Suprapubic skin (tissue), 4 donors: ENCODE results near the gene TMEM88. TPM values are rescaled to one million over a fixed set of nuclear protein-coding genes. Genes with fewer than 3 reads are reported as not detected.

Experiments used
- DNase-seq, 2 donors: peaks; one replicate each; pipeline ENCODE4 v3.0.0-alpha.2; 2019; ENCODE audit warnings: low spot score in 2 of 2
- H3K27ac ChIP-seq: fragments of 200-600 bp; sonication (generic); one replicate; pipeline ENCODE4 v1.5.1; 2019
- H3K27me3 ChIP-seq: fragments of 200-600 bp; sonication (generic); one replicate; pipeline ENCODE4 v1.5.1; 2019
- H3K36me3 ChIP-seq: fragments of 200-600 bp; sonication (generic); one replicate; pipeline ENCODE4 v1.5.1; 2019
- H3K4me1 ChIP-seq: fragments of 200-600 bp; sonication (generic); one replicate; pipeline ENCODE4 v1.5.1; 2019
- H3K4me3 ChIP-seq: fragments of 200-600 bp; sonication (generic); one replicate; pipeline ENCODE4 v1.5.1; 2019; ENCODE audit warnings: mild to moderate bottlenecking
- H3K9me3 ChIP-seq: fragments of 200-600 bp; sonication (generic); one replicate; pipeline ENCODE4 v1.5.1; 2019
- EP300 ChIP-seq: sonication (generic); formaldehyde crosslinking; IDR thresholded peaks from one replicate; pipeline ENCODE4 v1.6.1; 2017; ENCODE audit warnings: antibody characterized with exemption
- POLR2A ChIP-seq, 2 donors: fragments of 450-650 bp; IDR thresholded peaks; one replicate each; pipeline ENCODE4 v1.6.1; 2017; ENCODE audit warnings: antibody characterized with exemption in 2 of 2, mild to moderate bottlenecking in 2 of 2, moderate library complexity in 2 of 2
- POLR2AphosphoS5 ChIP-seq, 3 donors: sonication (generic); formaldehyde crosslinking; IDR thresholded peaks; one replicate each; pipeline ENCODE4 v1.6.1; 2017; ENCODE audit warnings: antibody characterized with exemption in 3 of 3
- WGBS: methylation state at CpG from one replicate; pipeline ENCODE4 v1.1.5; 2018; 5-methylcytosine and 5-hydroxymethylcytosine counted together
- total RNA-seq, 4 donors: library from RNA; depleted of rRNA; stranded (reverse); fragments of >200 nt; gene quantifications; one replicate each; pipeline ENCODE4 v1.1.0, GENCODE V29; 2016
- TF ChIP-seq, protein P1 (sequence below), 2 donors: fragments of 200-600 bp in 1 of 2; fragments of 450-650 bp in 1 of 2; sonication (generic) in 1 of 2; IDR thresholded peaks; one replicate each; pipeline ENCODE4 v1.5.1; 2016 to 2019; ENCODE audit warnings: antibody characterized with exemption in 2 of 2, mild to moderate bottlenecking in 1 of 2, moderate library complexity in 1 of 2

TMEM88 gene
- total RNA-seq, 4 donors from 2014 or later, result 4.2 to 7.6 (median 5.1) TPM

DNA sequence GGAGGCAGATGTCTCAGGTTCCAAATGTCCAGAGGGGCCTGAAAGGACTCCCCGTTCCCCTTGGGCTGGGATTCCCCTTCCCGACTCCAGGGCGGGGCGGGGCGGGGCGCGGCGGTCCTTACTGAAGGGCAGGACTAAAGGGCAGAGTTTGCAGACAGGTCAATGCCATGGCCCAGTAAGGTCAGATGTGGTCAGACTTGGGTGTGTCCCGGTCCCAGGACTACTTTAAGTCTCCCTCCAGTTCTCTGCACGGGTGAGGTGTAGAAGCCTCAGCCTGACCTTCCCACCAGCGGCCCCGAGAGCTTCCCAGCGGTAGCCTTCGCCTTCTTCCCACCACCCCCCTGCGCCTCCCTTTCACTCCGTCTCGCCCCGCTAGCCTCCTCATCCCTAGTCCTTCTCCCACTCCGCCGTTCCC, 20.3 kb upstream of the TMEM88 start:
- WGBS, result 0% methylated on average over 3 of the region's 20 CpGs

DNA sequence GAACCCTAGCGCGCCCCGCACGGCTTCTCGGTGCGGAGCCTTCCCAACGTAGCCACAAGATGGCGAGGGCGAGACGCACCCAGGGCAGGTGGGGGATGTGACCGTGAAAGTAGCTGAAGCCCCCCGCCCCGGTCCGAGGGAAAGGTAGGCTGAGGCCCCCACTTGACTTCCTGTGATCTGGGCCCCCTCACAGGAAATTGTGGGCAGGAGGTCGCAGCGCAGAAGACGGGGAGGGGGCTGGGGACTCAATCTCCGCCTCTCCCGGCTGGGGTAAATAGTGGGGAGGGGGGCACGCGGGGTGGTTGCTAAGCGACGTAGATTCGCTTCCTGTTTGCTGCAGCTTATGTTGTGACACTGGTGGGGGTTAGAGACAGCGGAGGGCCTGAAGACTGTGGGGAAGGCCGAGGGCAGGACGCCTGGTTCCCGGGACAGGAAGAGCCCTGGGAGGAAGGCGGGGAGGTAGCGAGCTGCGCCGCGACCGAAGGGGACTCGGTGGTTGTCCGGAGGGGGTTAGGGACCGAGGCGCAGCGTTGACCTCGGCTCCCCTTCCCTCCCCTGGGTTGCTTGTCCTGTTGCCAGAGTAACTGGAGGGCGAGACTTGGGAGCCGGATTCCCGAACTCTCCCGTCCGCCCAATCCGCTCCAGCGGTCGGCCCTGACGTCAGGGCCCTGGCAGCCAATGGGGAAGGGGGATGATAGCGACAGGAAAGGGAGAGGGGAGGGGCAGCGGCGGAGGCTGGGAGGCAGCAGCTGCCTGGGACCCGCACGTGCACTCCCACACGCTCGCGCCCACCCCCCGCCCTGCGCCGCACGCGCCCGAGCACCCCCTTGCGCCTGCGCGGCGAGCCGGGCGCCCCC, 19.7 kb upstream of the TMEM88 start:
- Histone ChIP-seq H3K27me3 (no peaks in the 10 kb centered on the region), H3K4me1 (peaks cover 52% of the 10 kb centered on the region), H3K4me3 (peak overlapping the region; percentile 65), H3K9me3 (no peaks in the 10 kb centered on the region), H3K36me3 (no peaks in the 10 kb centered on the region), H3K27ac (peak overlapping the region; percentile 98)
- 5% methylated on average over 10 of the region's 69 CpGs for WGBS
- peak; percentile 99 for DNase-seq
- TF ChIP-seq POLR2AphosphoS5 (IDR thresholded peaks at IDR 0.05) (peak; percentile 27 to 79 (median 74)), POLR2A (IDR thresholded peaks at IDR 0.05) (peak in 1 of 2 donors; percentile 79), EP300 (no peak)
- TF ChIP-seq, protein P1, sequence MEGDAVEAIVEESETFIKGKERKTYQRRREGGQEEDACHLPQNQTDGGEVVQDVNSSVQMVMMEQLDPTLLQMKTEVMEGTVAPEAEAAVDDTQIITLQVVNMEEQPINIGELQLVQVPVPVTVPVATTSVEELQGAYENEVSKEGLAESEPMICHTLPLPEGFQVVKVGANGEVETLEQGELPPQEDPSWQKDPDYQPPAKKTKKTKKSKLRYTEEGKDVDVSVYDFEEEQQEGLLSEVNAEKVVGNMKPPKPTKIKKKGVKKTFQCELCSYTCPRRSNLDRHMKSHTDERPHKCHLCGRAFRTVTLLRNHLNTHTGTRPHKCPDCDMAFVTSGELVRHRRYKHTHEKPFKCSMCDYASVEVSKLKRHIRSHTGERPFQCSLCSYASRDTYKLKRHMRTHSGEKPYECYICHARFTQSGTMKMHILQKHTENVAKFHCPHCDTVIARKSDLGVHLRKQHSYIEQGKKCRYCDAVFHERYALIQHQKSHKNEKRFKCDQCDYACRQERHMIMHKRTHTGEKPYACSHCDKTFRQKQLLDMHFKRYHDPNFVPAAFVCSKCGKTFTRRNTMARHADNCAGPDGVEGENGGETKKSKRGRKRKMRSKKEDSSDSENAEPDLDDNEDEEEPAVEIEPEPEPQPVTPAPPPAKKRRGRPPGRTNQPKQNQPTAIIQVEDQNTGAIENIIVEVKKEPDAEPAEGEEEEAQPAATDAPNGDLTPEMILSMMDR (IDR thresholded peaks at IDR 0.05), result peak; percentile 31 to 83

More for the DNA sequence above, 20.3 kb upstream of the TMEM88 start:
- Histone ChIP-seq H3K4me3 (peak overlapping the region; percentile 65), H3K36me3 (no peaks in the 10 kb centered on the region), H3K27ac (peak overlapping the region; percentile 98), H3K9me3 (no peaks in the 10 kb centered on the region), H3K27me3 (no peaks in the 10 kb centered on the region), H3K4me1 (peaks cover 46% of the 10 kb centered on the region)
- TF ChIP-seq POLR2A (IDR thresholded peaks at IDR 0.05), result no peak
- no peak for TF ChIP-seq EP300
- TF ChIP-seq, protein P1 (IDR thresholded peaks at IDR 0.05), result no peak
- TF ChIP-seq POLR2AphosphoS5 (IDR thresholded peaks at IDR 0.05), result no peak
- peak in 1 of 2 donors; percentile 92 for DNase-seq

DNA sequence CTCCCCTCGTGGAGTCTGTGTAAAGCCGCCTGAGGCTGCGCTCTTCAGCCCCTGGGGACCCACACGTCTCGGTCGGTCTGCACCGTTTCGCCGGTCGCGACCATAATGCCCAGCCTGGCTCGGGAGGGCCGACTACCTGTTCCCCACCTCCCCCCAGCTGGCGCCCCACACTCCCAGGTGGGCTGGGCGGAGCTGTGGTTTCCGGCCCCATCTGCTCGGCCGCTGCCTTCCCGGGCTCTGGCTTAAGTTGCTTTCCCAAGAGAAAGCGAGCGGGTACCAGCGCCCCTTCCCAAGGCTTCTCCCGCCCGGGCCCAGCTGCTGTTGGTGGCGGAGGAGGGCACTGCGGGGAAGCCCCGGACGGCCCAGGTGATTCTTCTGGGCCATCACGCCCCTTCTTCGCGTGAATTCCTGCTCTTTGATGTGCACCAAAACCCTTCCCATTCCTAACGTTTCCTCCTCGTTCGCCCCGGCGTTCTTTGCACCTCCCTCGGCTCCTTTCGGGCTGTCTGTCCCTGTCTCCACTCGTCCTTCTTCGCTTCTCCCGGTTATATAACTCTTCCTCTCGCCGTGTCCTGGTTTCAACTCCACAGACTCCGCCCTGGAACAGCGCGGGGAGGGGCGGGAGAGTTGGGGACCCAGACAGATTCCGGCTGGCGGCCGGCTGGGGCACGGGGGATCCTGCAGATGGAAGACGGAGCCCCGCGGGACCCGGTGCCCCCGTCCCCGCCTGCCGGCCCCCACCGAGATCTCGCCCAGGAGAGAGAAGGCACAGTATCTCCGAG, 18.9 kb upstream of the TMEM88 start:
- no peak for TF ChIP-seq EP300
- peak in 1 of 3 donors; percentile 40 for TF ChIP-seq POLR2AphosphoS5 (IDR thresholded peaks at IDR 0.05)
- TF ChIP-seq, protein P1 (IDR thresholded peaks at IDR 0.05), result no peak
- peak in 1 of 2 donors; percentile 26 for TF ChIP-seq POLR2A (IDR thresholded peaks at IDR 0.05)
- DNase-seq, result no peak
- H3K36me3 ChIP-seq, result no peaks in the 10 kb centered on the region
- H3K9me3 ChIP-seq, result no peaks in the 10 kb centered on the region
- WGBS, result under 1% methylated on average over 33 of the region's 61 CpGs
- H3K4me1 ChIP-seq, result peaks cover 60% of the 10 kb centered on the region
- H3K27me3 ChIP-seq, result no peaks in the 10 kb centered on the region
- peak overlapping the region; percentile 65 for H3K4me3 ChIP-seq
- H3K27ac ChIP-seq, result peak overlapping the region; percentile 98

DNA sequence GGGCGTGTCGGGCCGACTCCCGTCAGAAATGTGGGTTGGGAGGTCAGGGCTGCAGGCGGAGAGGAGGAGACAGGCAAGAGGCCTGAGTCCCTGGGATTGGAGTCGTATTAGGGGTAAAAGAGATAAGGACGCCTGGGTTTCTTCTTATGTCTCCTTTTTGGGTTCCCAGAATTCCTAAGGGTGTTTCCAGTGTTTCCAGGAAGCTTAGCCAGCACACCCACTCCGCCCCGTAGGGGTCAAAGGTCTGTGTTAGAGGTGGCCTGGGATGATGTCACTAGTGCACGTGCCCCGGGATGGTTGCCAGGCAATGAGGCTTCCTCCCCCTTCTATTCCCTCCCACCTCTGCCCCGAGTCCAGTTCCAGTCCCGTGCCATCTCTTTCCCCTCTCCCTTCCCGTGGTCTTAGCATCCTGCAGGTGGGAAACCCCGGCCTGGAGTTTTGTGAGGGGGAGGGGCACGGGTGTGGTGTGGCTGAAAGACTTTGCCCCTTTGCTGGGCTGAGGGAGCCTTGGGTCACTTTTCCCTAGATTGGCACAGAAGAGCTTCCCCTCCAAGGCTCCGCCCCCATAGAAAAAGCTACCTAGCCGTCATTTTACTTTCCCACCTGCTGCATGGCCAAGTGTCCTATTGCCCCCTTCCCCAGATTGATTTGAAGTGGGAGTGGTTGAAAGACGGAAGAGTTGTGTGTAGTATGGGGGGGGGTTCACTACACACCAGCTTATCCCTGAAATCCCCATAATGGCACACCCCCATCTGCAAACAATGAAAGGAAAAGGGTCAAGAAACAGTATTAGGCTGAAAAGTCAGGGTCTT, 18.1 kb upstream of the TMEM88 start:
- WGBS, result 4% methylated on average over 15 of the region's 19 CpGs
- TF ChIP-seq EP300 (no peak), POLR2AphosphoS5 (IDR thresholded peaks at IDR 0.05) (peak in 2 of 3 donors; percentile 65 to 67)
- peak; percentile 93 to 97 for DNase-seq
- Histone ChIP-seq H3K27me3 (no peaks in the 10 kb centered on the region), H3K4me1 (peaks cover 66% of the 10 kb centered on the region), H3K36me3 (no peaks in the 10 kb centered on the region), H3K27ac (peak overlapping the region; percentile 98), H3K4me3 (peak overlapping the region; percentile 65), H3K9me3 (no peaks in the 10 kb centered on the region)

DNA sequence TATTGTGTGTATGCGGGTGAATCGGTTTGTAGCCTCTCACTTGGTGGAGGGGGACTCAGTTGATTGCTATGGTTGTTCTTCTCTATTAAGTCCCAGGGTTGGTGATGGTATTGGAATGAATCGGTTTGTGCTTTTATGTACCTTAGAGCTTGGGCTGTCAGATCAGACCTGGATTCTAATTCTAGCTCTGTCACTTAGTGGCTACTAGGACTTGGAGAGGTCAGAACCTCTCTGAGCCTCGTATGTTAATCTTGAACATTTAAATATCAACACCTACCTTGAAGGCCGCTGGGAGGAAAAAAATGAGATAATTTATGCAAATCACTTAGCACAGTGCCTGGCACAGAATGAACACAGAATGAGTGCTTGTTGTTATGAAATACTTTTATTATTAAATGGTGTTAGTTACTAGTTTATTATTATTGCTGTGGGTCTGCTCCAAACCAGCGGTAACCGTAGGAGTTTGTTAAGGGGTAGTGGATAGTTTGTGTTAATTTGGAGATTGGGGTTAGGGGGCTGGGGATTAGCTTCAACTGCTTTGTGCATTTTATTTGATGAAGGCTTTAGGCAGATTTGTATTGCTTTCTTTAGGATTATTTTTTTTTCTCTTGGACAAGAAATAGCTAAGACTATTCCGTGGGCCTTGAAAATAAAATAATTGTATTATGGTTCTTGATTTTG, 17.3 kb upstream of the TMEM88 start:
- Histone ChIP-seq H3K27me3 (no peaks in the 10 kb centered on the region), H3K9me3 (no peaks in the 10 kb centered on the region), H3K4me1 (peaks cover 67% of the 10 kb centered on the region), H3K4me3 (peak overlapping the region; percentile 65), H3K27ac (peak overlapping the region; percentile 98), H3K36me3 (no peaks in the 10 kb centered on the region)
- no peak for DNase-seq
- TF ChIP-seq POLR2A (IDR thresholded peaks at IDR 0.05) (no peak), EP300 (no peak), POLR2AphosphoS5 (IDR thresholded peaks at IDR 0.05) (no peak)
- TF ChIP-seq, protein P1 (IDR thresholded peaks at IDR 0.05), result no peak
- 5% methylated on average over 8 of the region's 8 CpGs for WGBS
